ENCODE measurements around the gene SPPL2B. TPM values are rescaled to one million over a fixed set of nuclear protein-coding genes. Genes with fewer than 3 reads are reported as not detected.

Gene SPPL2B
- total RNA-seq, 1 donor from 2014 or later: 119 TPM

- no peak overlapping the region for H3K4me3 Mint-ChIP-seq
- no peak for DNase-seq (ENCODE audit: low read depth, low spot score)
- H3K4me1 Mint-ChIP-seq: peaks cover 26% of the 10 kb centered on the region
- no peak for TF ChIP-seq CTCF (conservative IDR thresholded peaks at IDR 0.05)
- no peak overlapping the region for H3K27ac Mint-ChIP-seq (ENCODE audit: unreplicated experiment)
- H3K36me3 Mint-ChIP-seq (ENCODE audit: low read depth): peaks cover 9% of the 10 kb centered on the region
- H3K9me3 Mint-ChIP-seq: peaks cover 5% of the 10 kb centered on the region
- no peaks in the 10 kb centered on the region for H3K27me3 Mint-ChIP-seq (ENCODE audit: low read depth)
These were observed 9.7 kb downstream of the SPPL2B start for GRCh38 chr19:2338055-2338615.

GRCh38 chr19:2338751-2339643, 10.5 kb downstream of the SPPL2B start:
- Mint-ChIP-seq H3K4me3 (no peak overlapping the region), H3K27me3 (ENCODE audit: low read depth) (no peaks in the 10 kb centered on the region), H3K4me1 (peaks cover 22% of the 10 kb centered on the region), H3K27ac (ENCODE audit: unreplicated experiment) (no peak overlapping the region), H3K36me3 (ENCODE audit: low read depth) (peaks cover 9% of the 10 kb centered on the region), H3K9me3 (peaks cover 5% of the 10 kb centered on the region)
- no peak for DNase-seq (ENCODE audit: low read depth, low spot score)
- no peak for TF ChIP-seq CTCF (conservative IDR thresholded peaks at IDR 0.05)

GRCh38 chr19:2339644-2340310, 11.3 kb downstream of the SPPL2B start:
- peaks cover 22% of the 10 kb centered on the region for H3K4me1 Mint-ChIP-seq
- H3K4me3 Mint-ChIP-seq: no peak overlapping the region
- H3K27ac Mint-ChIP-seq (ENCODE audit: unreplicated experiment): no peak overlapping the region
- peaks cover 9% of the 10 kb centered on the region for H3K36me3 Mint-ChIP-seq (ENCODE audit: low read depth)
- TF ChIP-seq CTCF (conservative IDR thresholded peaks at IDR 0.05): no peak
- no peaks in the 10 kb centered on the region for H3K27me3 Mint-ChIP-seq (ENCODE audit: low read depth)
- DNase-seq (ENCODE audit: low read depth, low spot score): no peak
- H3K9me3 Mint-ChIP-seq: peaks cover 5% of the 10 kb centered on the region

- Mint-ChIP-seq H3K4me1 (peaks cover 21% of the 10 kb centered on the region), H3K27me3 (ENCODE audit: low read depth) (no peaks in the 10 kb centered on the region), H3K4me3 (no peak overlapping the region), H3K9me3 (peaks cover 4% of the 10 kb centered on the region), H3K36me3 (ENCODE audit: low read depth) (peaks cover 8% of the 10 kb centered on the region), H3K27ac (ENCODE audit: unreplicated experiment) (no peak overlapping the region)
- DNase-seq (ENCODE audit: low read depth, low spot score): no peak
- TF ChIP-seq CTCF (conservative IDR thresholded peaks at IDR 0.05): no peak
These were observed 12.2 kb downstream of the SPPL2B start for GRCh38 chr19:2340496-2341243.

GRCh38 chr19:2341244-2341751, 12.8 kb downstream of the SPPL2B start:
- Mint-ChIP-seq H3K4me1 (peaks cover 15% of the 10 kb centered on the region), H3K27me3 (ENCODE audit: low read depth) (no peaks in the 10 kb centered on the region), H3K4me3 (no peak overlapping the region), H3K36me3 (ENCODE audit: low read depth) (peaks cover 2% of the 10 kb centered on the region), H3K27ac (ENCODE audit: unreplicated experiment) (no peak overlapping the region), H3K9me3 (no peaks in the 10 kb centered on the region)
- DNase-seq (ENCODE audit: low read depth, low spot score): no peak
- no peak for TF ChIP-seq CTCF (conservative IDR thresholded peaks at IDR 0.05)

All from neural crest cell (in vitro differentiated cells).